Subcutaneous abdominal adipose tissue (tissue), 5 donors: ENCODE measurements around the gene DIO1.

Experiments
- H3K27ac ChIP-seq: one replicate; pipeline ENCODE4 v1.7.0; 2013; ENCODE audit warnings: low read depth, mild to moderate bottlenecking, inconsistent platforms, low read length, moderate library complexity
- H3K27me3 ChIP-seq, 5 donors: one replicate each; pipeline ENCODE4 v1.7.0; 2013; ENCODE audit warnings: low read length in 5 of 5, inconsistent platforms in 1 of 5; ENCODE audit not compliant: control insufficient read depth in 5 of 5, insufficient read depth in 4 of 5
- H3K36me3 ChIP-seq, 5 donors: one replicate each; pipeline ENCODE4 v1.7.0; 2013; ENCODE audit warnings: low read length in 5 of 5; ENCODE audit not compliant: control insufficient read depth in 5 of 5, insufficient read depth in 5 of 5
- H3K4me1 ChIP-seq, 5 donors: one replicate each; pipeline ENCODE4 v1.7.0; 2013; ENCODE audit warnings: low read length in 5 of 5, mild to moderate bottlenecking in 3 of 5, moderate library complexity in 1 of 5; ENCODE audit not compliant: control insufficient read depth in 5 of 5, insufficient read depth in 5 of 5
- H3K4me3 ChIP-seq, 5 donors: one replicate each; pipeline ENCODE4 v1.7.0; 2013; ENCODE audit warnings: low read length in 5 of 5, low read depth in 1 of 5
- H3K9ac ChIP-seq, 5 donors: one replicate each; pipeline ENCODE4 v1.7.0; 2013; ENCODE audit warnings: low read length in 5 of 5, mild to moderate bottlenecking in 4 of 5, moderate library complexity in 3 of 5
- H3K9me3 ChIP-seq, 5 donors: one replicate each; pipeline ENCODE4 v1.7.0; 2013; ENCODE audit warnings: low read length in 5 of 5; ENCODE audit not compliant: control insufficient read depth in 5 of 5
- donor health status: healthy.
- donor health status: healthy.
- donor health status: healthy.
- donor health status: healthy.
- donor health status: healthy.

Gene DIO1

DNA sequence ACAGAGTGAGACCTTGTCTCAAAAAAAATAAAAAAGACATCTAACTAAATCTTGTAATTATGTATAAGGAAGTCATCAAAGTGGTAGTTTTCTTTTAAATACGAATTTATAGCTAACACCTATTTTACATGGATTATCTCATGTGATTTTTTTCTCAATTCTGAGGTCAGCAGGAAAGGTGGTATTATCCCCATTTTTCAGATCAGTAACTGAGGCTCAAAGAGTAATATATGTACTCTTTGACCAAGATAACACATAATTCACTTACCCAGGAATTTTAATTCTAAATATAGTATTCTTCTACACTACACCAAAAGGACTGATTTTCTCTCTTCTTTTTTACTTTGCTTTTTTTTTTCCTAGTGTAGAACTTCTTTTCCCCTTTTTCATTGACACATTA lies 42.4 kb downstream of the DIO1 start:
- Histone ChIP-seq H3K27me3 (no peaks in the 10 kb centered on the region), H3K36me3 (peaks cover 2 to 10% (median 6%) of the 10 kb centered on the region in 5 donors), H3K9me3 (peaks cover 0 to 13% (median 3%) of the 10 kb centered on the region in 5 donors), H3K4me3 (no peak overlapping the region), H3K9ac (no peak overlapping the region), H3K27ac (no peak overlapping the region), H3K4me1 (no peaks in the 10 kb centered on the region)

DNA sequence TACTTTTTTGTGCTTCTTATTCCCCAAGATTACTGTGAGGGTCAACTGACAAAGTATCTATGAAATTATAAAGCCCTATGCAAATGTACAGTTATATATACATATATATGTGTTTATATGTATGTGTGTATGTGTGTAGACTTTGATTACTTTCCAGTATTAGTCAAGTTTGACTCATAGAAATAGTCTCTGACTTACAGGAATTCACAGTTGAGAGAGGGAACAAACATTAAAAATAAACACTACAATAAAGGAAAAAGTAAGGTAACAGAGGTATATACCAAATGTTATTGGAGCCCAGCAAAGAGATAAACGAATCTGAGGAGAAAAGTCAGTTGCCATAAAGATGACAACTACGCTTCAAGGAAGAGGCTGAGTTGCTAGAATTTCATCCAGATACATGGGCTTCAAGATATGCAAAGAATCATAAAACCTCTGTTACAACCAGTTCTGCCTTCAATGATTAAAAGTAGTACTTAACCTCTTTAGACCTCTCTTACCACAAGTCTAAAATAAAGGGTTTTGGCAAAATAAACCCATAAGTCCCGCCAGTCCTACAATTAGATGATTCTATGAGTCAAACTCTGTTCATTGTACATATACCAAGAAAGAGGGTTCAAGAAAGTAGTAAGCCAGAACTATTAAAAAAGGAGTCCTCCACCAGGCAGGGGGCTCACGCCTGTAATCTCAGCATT lies 44.3 kb downstream of the DIO1 start:
- Histone ChIP-seq H3K27me3 (no peaks in the 10 kb centered on the region), H3K36me3 (peaks cover 2 to 10% (median 3%) of the 10 kb centered on the region in 5 donors), H3K4me1 (no peaks in the 10 kb centered on the region), H3K27ac (no peak overlapping the region), H3K9ac (no peak overlapping the region), H3K9me3 (peaks cover 0 to 9% (median 3%) of the 10 kb centered on the region in 5 donors), H3K4me3 (no peak overlapping the region)

DNA sequence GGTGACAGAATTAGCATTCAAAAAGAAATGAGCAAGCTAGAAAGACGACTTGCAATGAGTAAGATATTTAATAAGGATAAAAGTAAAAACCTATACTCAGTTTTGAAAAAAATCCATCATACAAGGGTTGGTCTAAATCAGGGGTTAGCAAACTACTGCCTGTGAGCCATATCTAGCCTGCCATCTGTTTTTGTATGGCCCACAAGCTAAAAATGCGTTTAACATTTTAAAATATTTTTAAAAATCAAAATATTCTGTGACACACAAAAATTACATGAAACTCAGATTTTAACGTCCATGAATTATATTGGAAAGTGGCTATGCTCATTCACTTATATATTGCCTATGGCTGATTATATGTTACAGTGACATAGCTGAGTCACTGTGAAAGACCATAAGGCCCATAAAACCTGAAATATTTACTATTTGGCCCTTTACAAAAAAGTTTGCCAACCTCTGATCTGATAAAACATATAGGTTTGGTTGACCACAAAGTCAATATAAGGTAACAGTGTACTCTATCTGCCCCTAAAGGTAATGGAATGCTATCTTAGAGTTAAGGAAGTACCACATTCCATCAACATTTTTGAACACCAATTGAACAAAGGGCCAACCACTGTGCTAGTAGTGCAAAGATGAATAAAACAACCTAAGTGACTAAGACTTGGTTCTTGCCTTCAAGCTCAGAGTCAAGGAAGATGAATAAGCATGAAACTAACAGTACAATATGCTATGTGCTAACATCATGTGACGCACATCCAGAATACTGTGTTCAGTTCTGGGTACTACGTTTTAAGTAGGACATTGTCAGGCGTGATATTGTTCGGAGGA lies 48.4 kb downstream of the DIO1 start:
- peaks cover 6 to 21% (median 18%) of the 10 kb centered on the region in 5 donors for H3K4me1 ChIP-seq
- H3K27ac ChIP-seq = no peak overlapping the region

DNA sequence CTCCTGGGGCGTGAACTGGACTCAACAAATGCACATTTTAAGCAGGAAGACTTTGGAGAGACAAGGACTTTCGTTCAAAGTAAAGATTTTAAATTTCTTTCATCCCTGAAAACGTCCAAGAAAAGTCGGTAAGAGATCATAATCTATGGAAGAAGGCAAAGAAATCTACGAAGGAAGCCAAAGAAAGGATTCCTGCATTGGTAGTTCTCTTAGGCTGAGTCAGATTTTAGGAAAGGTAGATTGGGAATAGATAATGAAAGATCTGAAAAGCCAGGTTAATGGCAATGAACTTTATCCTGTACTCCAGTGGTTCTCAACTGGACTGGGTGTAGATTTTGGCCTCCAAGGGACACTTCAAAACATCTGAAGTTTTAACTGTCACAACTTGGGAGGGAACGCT lies 49.1 kb downstream of the DIO1 start:
- Histone ChIP-seq H3K9ac (no peak overlapping the region), H3K27ac (no peak overlapping the region), H3K9me3 (no peaks in the 10 kb centered on the region), H3K27me3 (no peaks in the 10 kb centered on the region), H3K36me3 (peaks cover 0 to 4% (median 2%) of the 10 kb centered on the region in 5 donors), H3K4me1 (peaks cover 6 to 27% (median 21%) of the 10 kb centered on the region in 5 donors), H3K4me3 (no peak overlapping the region)

More for the DNA sequence above, 48.4 kb downstream of the DIO1 start:
- peaks cover 2 to 10% (median 3%) of the 10 kb centered on the region in 5 donors for H3K36me3 ChIP-seq
- H3K27me3 ChIP-seq = no peaks in the 10 kb centered on the region
- H3K9ac ChIP-seq = no peak overlapping the region
- no peaks in the 10 kb centered on the region for H3K9me3 ChIP-seq
- H3K4me3 ChIP-seq = no peak overlapping the region

DNA sequence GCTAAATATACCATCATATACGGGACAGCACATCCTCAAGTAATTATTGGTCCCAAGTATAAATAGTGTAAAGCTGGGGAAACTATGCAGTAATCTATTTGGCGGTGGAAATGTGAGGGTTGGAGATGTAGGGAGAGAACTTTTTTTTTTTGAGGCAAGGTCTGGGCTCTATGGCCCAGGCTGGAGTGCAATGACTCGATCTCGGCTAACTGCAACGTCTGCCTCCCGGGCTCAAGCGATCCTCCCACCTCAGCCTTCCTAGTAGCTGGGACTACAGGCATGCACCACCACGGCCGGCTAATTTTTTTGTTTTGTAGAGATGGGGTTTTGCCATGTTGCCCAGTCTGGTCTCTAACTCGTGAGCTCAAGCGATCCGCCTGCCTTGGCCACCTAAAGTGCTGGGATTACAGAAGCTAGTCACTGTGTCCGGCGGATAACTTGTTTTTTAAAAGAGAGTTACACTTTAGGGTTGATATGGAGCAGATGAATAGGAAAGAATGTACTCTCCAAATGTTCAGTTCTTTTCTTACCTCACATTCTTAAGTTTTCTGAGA lies 49.6 kb downstream of the DIO1 start:
- Histone ChIP-seq H3K4me1 (peaks cover 6 to 27% (median 21%) of the 10 kb centered on the region in 5 donors), H3K36me3 (peaks cover 0 to 1% (median 0%) of the 10 kb centered on the region in 5 donors), H3K27me3 (no peaks in the 10 kb centered on the region), H3K4me3 (no peak overlapping the region), H3K27ac (no peak overlapping the region), H3K9ac (peak overlapping the region in 1 of 5 donors; percentile 20), H3K9me3 (no peaks in the 10 kb centered on the region)

DNA sequence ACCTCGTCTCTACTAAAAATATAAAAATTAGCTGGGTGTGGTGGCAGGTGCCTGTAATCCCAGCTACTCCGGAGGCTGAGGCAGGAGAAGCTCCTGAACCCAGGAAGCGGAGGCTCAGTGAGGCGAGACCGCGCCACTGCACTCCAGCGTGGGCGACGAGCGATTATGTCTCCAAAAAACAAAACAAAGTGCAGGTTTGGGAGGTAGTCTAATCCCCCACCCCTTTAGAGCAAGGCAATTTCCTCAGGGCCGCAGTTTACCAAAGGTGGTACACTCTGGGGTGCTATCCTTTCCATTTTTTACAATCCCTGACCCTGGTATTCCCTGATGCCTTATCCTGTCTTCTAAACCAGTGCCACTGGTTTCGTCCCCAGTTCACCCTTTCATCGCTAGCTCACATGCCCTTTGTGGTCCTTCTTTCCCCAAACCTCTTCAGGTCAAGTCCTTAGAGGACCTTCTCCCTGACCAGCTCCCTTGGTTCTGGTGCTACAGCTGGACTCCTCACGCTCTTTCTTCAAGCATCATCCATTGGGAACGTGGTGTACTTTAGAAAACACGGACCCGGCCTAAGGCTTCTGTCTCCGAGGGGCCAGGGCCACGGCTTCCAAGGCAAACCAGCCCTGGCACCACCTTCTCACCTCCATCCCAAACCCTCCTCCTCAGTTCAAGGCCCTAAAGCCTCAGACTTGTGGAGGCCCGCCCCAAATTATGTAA lies 50.6 kb downstream of the DIO1 start:
- Histone ChIP-seq H3K27me3 (no peaks in the 10 kb centered on the region), H3K27ac (peak overlapping the region; percentile 61), H3K4me3 (peak overlapping the region; percentile 81 to 96 (median 90)), H3K4me1 (peaks cover 6 to 27% (median 21%) of the 10 kb centered on the region in 5 donors), H3K9ac (peak overlapping the region; percentile 59 to 97 (median 88)), H3K9me3 (no peaks in the 10 kb centered on the region), H3K36me3 (no peaks in the 10 kb centered on the region)

DNA sequence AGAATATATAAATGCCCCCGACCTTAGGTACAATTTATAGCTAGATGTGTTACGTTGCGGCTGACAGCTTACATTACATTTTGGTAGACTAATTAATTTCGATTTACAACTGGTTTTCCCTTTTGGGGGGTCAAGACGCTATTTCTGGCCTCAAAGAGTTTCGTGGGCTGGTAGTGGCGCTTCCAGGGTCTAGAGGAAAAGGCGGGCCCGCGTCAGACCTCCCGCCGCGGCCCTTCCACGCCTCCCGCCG lies 51.1 kb downstream of the DIO1 start:
- no peaks in the 10 kb centered on the region for H3K27me3 ChIP-seq
- H3K9ac ChIP-seq = peak overlapping the region; percentile 59 to 97 (median 88)
- H3K9me3 ChIP-seq = no peaks in the 10 kb centered on the region
- H3K4me3 ChIP-seq = peak overlapping the region; percentile 81 to 96 (median 90)
- H3K27ac ChIP-seq = peak overlapping the region; percentile 61
- H3K36me3 ChIP-seq = no peaks in the 10 kb centered on the region
- peaks cover 6 to 27% (median 21%) of the 10 kb centered on the region in 5 donors for H3K4me1 ChIP-seq

DNA sequence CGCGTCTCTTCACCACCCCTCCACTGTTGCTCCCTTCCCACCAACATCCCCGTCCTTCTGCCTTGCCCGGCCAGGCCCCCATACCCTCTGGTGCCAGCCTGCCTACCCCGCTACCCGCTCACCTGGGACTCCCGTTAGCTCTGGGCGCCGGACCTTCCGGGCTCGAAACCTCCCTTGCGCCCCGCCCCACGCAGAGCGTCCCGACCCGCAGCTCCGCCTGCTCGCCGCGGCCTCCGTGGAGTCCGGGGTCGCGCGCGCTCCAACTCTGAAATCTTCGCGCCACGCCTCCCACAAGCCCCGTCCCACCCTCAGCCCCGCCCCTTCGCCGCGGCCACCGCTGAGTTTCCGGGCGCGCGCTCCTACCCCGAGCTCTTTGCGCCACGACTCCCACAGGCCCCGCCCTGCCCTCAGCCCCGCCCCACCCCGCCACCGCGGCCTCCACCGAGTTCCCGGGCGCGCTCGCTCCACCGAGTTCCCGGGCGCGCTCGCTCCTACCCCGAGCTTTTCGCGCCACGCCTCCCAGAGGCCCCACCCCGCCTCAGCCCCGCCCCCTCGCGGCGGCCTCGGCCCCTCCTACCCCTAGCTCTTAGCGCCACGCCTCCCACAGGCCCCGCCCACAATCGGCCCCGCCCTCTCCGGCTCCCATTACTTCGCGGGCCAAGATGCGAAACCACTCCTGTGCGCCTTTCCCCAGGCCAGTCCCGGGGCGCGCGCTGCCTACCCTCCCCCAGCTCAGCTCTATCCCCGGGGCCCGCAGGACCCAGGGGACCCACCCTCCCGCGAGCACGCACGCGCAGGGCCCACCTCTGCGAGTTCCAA lies 51.7 kb downstream of the DIO1 start, which contains the start of gene IFT25:
IFT25 (minus strand) TSS at position 267 of the 819 bp plus-strand sequence. CDS start 5,617 bp downstream, outside the sequence.
- Histone ChIP-seq H3K27ac (peak within 1 kb of the TSS; percentile 68), H3K4me1 (peaks cover 6 to 27% (median 21%) of the 10 kb centered on the region in 5 donors), H3K36me3 (no peaks in the 10 kb centered on the region), H3K9ac (peak within 1 kb of the TSS; percentile 59 to 97 (median 88)), H3K4me3 (peak within 1 kb of the TSS; percentile 81 to 96 (median 90)), H3K9me3 (no peaks in the 10 kb centered on the region), H3K27me3 (no peaks in the 10 kb centered on the region)
